HEK293T (cell line): ENCODE results near the gene PITPNC1.

Experiments
- CTCF ChIA-PET: fragments of 350-600 bp; formaldehyde crosslinking; extraction: SDS; loops from one replicate; lab custom pipeline; 2021; ENCODE audit warnings: antibody characterized with exemption, inconsistent platforms; lab: Yijun Ruan, JAX
- POLR2A ChIA-PET: fragments of 350-600 bp; formaldehyde crosslinking; extraction: SDS; loops from one replicate; lab custom pipeline; 2020; ENCODE audit warnings: antibody characterized with exemption, inconsistent platforms; lab: Yijun Ruan, JAX
- DNase-seq: peaks from one replicate; pipeline ENCODE4 v3.0.0; 2012; ENCODE audit warnings: mixed read lengths; ENCODE audit errors: extremely low spot score
- ARNT ChIP-seq: fragments of 450-650 bp; IDR thresholded peaks from 2 replicates; pipeline ENCODE4 v1.6.1; 2017; ENCODE audit warnings: mild to moderate bottlenecking
- BHLHE40 ChIP-seq: fragments of 450-650 bp; IDR thresholded peaks from 2 replicates; pipeline ENCODE4 v1.6.1; 2016; ENCODE audit warnings: mild to moderate bottlenecking, moderate library complexity, borderline replicate concordance
- CTBP1 ChIP-seq: fragments of 450-650 bp; IDR thresholded peaks from 2 replicates; pipeline ENCODE4 v1.6.1; 2016; ENCODE audit warnings: borderline replicate concordance
- ELF4 ChIP-seq: fragments of 450-650 bp; IDR thresholded peaks from 2 replicates; pipeline ENCODE4 v1.6.1; 2017; ENCODE audit warnings: antibody characterized with exemption
- FOXA1 ChIP-seq: fragments of 450-650 bp; IDR thresholded peaks from 2 replicates; pipeline ENCODE4 v1.6.1; 2016; ENCODE audit warnings: mild to moderate bottlenecking
- FOXK2 ChIP-seq: fragments of 450-650 bp; IDR thresholded peaks from 2 replicates; pipeline ENCODE4 v1.6.1; 2016; ENCODE audit warnings: mild to moderate bottlenecking
- FOXM1 ChIP-seq: fragments of 450-650 bp; IDR thresholded peaks from 2 replicates; pipeline ENCODE4 v1.6.1; 2017; ENCODE audit warnings: mild to moderate bottlenecking, borderline replicate concordance
- HDGF ChIP-seq: fragments of 450-650 bp; IDR thresholded peaks from 2 replicates; pipeline ENCODE4 v1.6.1; 2017; ENCODE audit warnings: antibody characterized with exemption, borderline replicate concordance
- L3MBTL2 ChIP-seq: fragments of 450-650 bp; conservative IDR thresholded peaks from 2 replicates; pipeline ENCODE4 v1.6.1; 2016; ENCODE audit warnings: mild to moderate bottlenecking
- LEF1 ChIP-seq: fragments of 450-650 bp; IDR thresholded peaks from 2 replicates; pipeline ENCODE4 v1.6.1; 2017; ENCODE audit warnings: mild to moderate bottlenecking, borderline replicate concordance
- NFRKB ChIP-seq: fragments of 450-650 bp; IDR thresholded peaks from 2 replicates; pipeline ENCODE4 v1.6.1; 2016; ENCODE audit warnings: mild to moderate bottlenecking, moderate library complexity
- SP1 ChIP-seq: fragments of 450-650 bp; IDR thresholded peaks from 2 replicates; pipeline ENCODE4 v1.6.1; 2017
- SUZ12 ChIP-seq: fragments of 450-650 bp; IDR thresholded peaks from 2 replicates; pipeline ENCODE4 v1.6.1; 2016; ENCODE audit warnings: mild to moderate bottlenecking
- TARDBP ChIP-seq: fragments of 450-650 bp; IDR thresholded peaks from 2 replicates; pipeline ENCODE4 v1.6.1; 2016
- ZNF384 ChIP-seq: fragments of 450-650 bp; IDR thresholded peaks from 2 replicates; pipeline ENCODE4 v1.6.1; 2016
- TF ChIP-seq, protein P1 (sequence below): fragments of 450-650 bp; IDR thresholded peaks from 2 replicates; pipeline ENCODE4 v1.6.1; 2016

PITPNC1 gene

DNA sequence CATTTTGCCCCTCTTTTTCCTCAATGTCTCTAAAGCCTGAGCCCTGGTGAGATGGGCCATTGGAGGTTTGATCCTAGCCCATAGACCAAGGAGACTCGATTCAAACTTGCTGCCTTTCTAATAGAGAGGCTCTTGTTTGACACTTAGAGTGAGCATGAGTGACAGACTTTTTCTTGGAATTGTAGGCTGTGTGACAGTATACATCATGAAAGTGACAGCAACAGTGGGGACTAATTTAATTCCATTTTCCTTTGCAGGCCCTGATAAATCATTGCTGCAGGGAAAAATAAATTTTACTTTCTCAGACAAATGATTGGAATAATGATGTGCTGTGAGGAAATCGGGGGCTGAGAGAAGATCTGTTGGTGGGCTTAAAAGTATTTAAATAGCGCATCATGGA lies 171.6 kb downstream of the PITPNC1 start:
- no peak for TF ChIP-seq NFRKB
- TF ChIP-seq CTBP1: no peak
- no peak for TF ChIP-seq TARDBP
- TF ChIP-seq LEF1: no peak
- no peak for TF ChIP-seq L3MBTL2
- TF ChIP-seq ELF4: no peak
- no peak for TF ChIP-seq FOXM1
- TF ChIP-seq HDGF: no peak
- no peak for TF ChIP-seq FOXK2
- TF ChIP-seq ARNT: no peak
- no peak for TF ChIP-seq ZNF384
- DNase-seq: no peak
- ChIA-PET POLR2A (no interaction called here), CTCF (no interaction called here)

- DNase-seq: no peak
- ChIA-PET CTCF (interaction anchor here (0.7 kb wide), 1 partner anchor 123 kb away, joined by 3 read pairs; no protein-coding TSS in a partner anchor), POLR2A (no interaction called here)
- TF ChIP-seq ZNF384 (no peak), NFRKB (no peak), FOXA1 (no peak), L3MBTL2 (no peak), FOXK2 (no peak), SUZ12 (no peak), HDGF (no peak), ELF4 (no peak), LEF1 (no peak), SP1 (no peak), CTBP1 (no peak), BHLHE40 (no peak), FOXM1 (no peak)
- TF ChIP-seq, protein P1, sequence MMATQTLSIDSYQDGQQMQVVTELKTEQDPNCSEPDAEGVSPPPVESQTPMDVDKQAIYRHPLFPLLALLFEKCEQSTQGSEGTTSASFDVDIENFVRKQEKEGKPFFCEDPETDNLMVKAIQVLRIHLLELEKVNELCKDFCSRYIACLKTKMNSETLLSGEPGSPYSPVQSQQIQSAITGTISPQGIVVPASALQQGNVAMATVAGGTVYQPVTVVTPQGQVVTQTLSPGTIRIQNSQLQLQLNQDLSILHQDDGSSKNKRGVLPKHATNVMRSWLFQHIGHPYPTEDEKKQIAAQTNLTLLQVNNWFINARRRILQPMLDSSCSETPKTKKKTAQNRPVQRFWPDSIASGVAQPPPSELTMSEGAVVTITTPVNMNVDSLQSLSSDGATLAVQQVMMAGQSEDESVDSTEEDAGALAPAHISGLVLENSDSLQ: no peak
Measured at GRCh38 chr17:67549820-67550219, 172.7 kb downstream of the PITPNC1 start.

GRCh38 chr17:67554634-67555033 lies 177.6 kb downstream of the PITPNC1 start:
- DNase-seq: no peak
- TF ChIP-seq LEF1 (no peak), FOXM1 (no peak), L3MBTL2 (no peak), HDGF (no peak), NFRKB (no peak), BHLHE40 (no peak), FOXA1 (no peak), ARNT (no peak), ZNF384 (no peak)
- ChIA-PET CTCF (interaction anchor here (0.7 kb wide), 1 partner anchor 32 kb away, joined by 8 read pairs; no protein-coding TSS in a partner anchor), POLR2A (no interaction called here)

DNA sequence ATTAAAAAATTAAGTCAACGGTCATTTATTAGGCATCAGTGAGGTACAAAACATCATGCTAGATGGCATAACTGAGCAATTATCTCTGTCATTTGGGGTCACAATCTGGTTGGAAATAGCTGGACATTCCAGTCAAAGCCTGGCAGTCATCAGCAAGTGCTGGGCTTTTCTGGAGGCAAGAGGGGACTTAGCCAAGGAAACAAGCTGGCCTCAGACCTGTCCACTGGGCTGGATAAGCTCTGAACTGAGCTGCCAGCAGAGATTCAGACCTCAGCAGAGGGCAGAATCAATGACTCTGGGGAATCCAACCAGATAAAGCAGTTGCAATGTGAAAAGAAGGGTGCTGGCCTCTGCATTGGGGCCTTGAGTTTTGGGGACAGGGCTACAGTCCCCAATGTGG lies 178.8 kb downstream of the PITPNC1 start:
- no peak for DNase-seq

DNA sequence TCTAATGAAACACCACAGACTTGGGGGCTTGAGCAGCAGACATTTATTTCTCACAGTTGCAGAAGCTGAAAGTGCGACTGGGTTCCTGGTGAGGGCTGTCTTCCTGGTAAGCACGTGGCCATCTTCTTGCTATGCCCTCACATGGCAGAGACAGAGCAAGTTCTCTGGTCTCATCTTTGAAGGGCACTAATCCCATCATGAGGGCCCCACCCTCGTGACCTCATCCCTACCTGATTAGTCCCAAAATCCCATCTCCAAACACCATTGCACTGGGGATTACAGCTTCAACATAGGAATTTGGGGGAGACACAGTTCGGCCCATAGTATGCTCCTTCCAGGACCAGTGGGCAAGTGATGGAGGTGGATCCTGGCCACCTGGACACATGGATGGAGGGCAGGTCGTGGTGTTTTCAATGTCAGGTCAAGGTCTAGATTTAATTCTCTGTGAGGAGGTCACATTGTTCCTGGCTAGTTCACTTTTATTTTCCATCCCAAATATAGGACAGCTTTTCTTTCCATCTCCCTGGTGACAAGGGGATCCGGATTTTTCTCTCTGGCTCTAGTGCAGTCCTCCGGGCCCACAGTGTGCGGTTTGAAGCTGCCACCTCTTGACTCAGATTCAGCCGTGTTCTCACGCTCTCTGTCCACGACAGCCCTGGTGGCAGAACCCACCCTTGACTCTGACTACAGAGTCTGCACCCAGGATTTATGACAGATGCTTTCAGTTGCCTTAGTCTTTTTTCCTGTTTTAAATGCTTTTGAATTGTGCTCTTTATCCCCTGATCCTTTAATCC lies 180.2 kb downstream of the PITPNC1 start:
- TF ChIP-seq FOXK2: no peak
- TF ChIP-seq, protein P1: no peak
- TF ChIP-seq FOXA1: no peak
- TF ChIP-seq NFRKB: no peak
- no peak for TF ChIP-seq SUZ12
- no peak for TF ChIP-seq TARDBP
- TF ChIP-seq BHLHE40: no peak
- no peak for TF ChIP-seq ZNF384
- TF ChIP-seq L3MBTL2: no peak
- no peak for TF ChIP-seq ELF4
- no peak for TF ChIP-seq SP1
- ChIA-PET CTCF (interaction anchor here (0.6 kb wide), 2 partner anchors 63 to 676 kb away, joined by 3 to 5 read pairs; no protein-coding TSS in a partner anchor), POLR2A (no interaction called here)
- DNase-seq: no peak

More for the DNA sequence above, 178.8 kb downstream of the PITPNC1 start:
- CTCF ChIA-PET: no interaction called here
- no peak for TF ChIP-seq ZNF384
- TF ChIP-seq TARDBP: no peak
- TF ChIP-seq FOXK2: no peak
- no peak for TF ChIP-seq NFRKB
- TF ChIP-seq L3MBTL2: no peak
- TF ChIP-seq, protein P1: no peak
- no peak for TF ChIP-seq FOXM1
- no peak for TF ChIP-seq SP1
- no peak for TF ChIP-seq SUZ12
- TF ChIP-seq CTBP1: no peak
- TF ChIP-seq LEF1: no peak
- TF ChIP-seq ARNT: no peak
- TF ChIP-seq ELF4: no peak
- TF ChIP-seq FOXA1: no peak
- no peak for TF ChIP-seq BHLHE40
- TF ChIP-seq HDGF: no peak
- POLR2A ChIA-PET: no interaction called here

- ChIA-PET POLR2A (no interaction called here), CTCF (interaction anchor here (0.6 kb wide), 1 partner anchor 62 kb away, joined by 3 read pairs; no protein-coding TSS in a partner anchor)
- DNase-seq: no peak
- TF ChIP-seq FOXM1: no peak
Measured at GRCh38 chr17:67557921-67558320, 180.8 kb downstream of the PITPNC1 start.
